ENCODE data around the gene KHDC1. TPM values are rescaled to one million over a fixed set of nuclear protein-coding genes. Genes with fewer than 3 reads are reported as not detected.
A peak's percentile ranks its signal among the peaks of the same experiment; 100 is the strongest.
"Not testable (repeated sequence)": the region's sequence is repeated elsewhere in the genome, so short reads cannot be mapped to it uniquely, and the experiment has no call there.

The KHDC1 gene
- total RNA-seq = under 1 TPM in 2 of 4 donors, not detected in 2; 0.13 to 0.34 TPM

GRCh38 chr6:73262671-73263569 lies at the start of gene KHDC1:
TSS of gene KHDC1 (minus strand) at chr6:73263196. CDS start at chr6:73242517, 20,679 bp downstream.
- 1% methylated on average over 19 to 49 of the region's 63 CpGs for WGBS, 2 donors
- DNase-seq (ENCODE audit: low spot score in 2 of 2) = peak in 1 of 2 donors; percentile 86
- peak within 1 kb of the TSS; percentile 56 for H3K4me3 ChIP-seq (ENCODE audit: low read depth, poor library complexity, severe bottlenecking)
- TF ChIP-seq POLR2A (IDR thresholded peaks at IDR 0.05) = no peak
- TF ChIP-seq, protein P1, sequence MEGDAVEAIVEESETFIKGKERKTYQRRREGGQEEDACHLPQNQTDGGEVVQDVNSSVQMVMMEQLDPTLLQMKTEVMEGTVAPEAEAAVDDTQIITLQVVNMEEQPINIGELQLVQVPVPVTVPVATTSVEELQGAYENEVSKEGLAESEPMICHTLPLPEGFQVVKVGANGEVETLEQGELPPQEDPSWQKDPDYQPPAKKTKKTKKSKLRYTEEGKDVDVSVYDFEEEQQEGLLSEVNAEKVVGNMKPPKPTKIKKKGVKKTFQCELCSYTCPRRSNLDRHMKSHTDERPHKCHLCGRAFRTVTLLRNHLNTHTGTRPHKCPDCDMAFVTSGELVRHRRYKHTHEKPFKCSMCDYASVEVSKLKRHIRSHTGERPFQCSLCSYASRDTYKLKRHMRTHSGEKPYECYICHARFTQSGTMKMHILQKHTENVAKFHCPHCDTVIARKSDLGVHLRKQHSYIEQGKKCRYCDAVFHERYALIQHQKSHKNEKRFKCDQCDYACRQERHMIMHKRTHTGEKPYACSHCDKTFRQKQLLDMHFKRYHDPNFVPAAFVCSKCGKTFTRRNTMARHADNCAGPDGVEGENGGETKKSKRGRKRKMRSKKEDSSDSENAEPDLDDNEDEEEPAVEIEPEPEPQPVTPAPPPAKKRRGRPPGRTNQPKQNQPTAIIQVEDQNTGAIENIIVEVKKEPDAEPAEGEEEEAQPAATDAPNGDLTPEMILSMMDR (IDR thresholded peaks at IDR 0.05) = no peak
- intact Hi-C loops (cut with DNase I; ENCODE audit: low total_unique reads) = no loop called here

DNA sequence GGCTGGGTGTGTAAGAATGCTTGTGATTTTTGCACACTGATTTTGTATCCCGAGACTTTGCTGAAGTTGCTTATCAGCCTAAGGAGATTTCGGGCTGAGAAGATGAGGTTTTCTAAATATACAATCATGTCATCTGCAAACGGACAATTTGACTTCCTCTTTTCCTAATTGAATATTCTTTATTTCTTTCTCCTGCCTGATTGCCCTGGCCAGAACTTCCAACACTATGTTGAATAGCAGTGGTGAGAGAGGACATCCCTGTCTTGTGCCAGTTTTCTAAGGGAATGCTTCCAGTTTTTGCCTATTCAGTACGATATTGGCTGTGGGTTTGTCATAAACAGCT lies 47.5 kb upstream of the KHDC1 start:
- WGBS, 2 donors = 5 to 13% methylated on average over 4 of the region's 4 CpGs
- peak overlapping the region; percentile 31 for H3K4me3 ChIP-seq (ENCODE audit: low read depth, poor library complexity, severe bottlenecking)
- intact Hi-C loops (cut with DNase I; ENCODE audit: low total_unique reads); DNase-seq (ENCODE audit: low spot score in 2 of 2): not testable (repeated sequence)

DNA sequence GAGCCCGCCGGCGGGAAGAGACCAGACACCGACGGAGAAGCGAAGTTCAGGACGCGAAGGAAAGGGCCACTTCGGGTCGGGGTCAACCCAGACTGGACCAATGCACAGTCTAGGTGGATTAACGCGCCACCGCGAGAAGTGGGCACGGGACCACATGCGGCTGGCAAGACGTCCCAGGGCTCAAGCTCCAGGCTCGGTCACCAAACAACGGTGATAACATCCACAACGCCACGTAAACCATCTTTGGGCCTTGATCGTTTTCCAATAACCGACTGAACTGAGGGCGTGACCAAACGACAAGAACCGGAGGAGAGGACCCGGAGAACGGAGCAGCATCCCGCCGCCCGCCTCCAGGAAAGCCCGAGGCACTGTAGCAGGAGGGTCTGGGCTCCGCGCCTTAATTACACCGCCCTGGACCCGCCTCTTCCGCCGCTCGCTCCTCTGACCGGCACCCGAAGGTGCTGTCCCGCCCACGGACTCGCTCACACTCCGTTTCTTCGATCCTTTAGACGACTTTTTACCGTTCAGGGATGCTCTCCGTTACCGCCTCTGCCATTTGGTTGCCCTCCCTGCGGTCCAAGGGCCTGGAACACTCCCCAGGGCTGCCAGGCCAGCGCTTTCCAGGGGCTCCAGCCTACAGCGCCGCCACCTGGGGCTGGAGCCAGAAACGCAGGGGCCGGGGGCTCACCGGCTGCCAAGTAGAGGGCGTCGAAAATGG lies 46.9 kb upstream of the KHDC1 start:
- TF ChIP-seq POLR2A (IDR thresholded peaks at IDR 0.05) = no peak
- TF ChIP-seq, protein P1 (IDR thresholded peaks at IDR 0.05) = no peak
- intact Hi-C loops (cut with DNase I; ENCODE audit: low total_unique reads) = no loop called here
- no peak for DNase-seq (ENCODE audit: low spot score in 2 of 2)
- peak overlapping the region; percentile 31 for H3K4me3 ChIP-seq (ENCODE audit: low read depth, poor library complexity, severe bottlenecking)
- WGBS, 2 donors = 0 to 1% methylated on average over 42 to 59 of the region's 59 CpGs

DNA sequence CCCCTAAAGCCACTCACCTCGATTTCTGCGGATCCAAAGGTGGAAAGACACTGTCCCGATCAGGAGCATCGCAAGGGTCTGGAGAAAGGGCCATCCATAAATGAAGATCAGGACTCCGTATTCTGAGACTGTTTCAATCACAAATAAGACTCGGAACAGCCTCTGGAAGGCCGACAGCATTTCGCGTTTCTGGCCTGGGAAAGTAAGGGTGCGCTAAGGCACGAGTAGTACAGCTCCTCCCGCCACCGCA lies 46.5 kb upstream of the KHDC1 start:
- 10 to 12% methylated on average over 13 of the region's 13 CpGs for WGBS, 2 donors
- no peak for TF ChIP-seq POLR2A (IDR thresholded peaks at IDR 0.05)
- TF ChIP-seq, protein P1 (IDR thresholded peaks at IDR 0.05) = no peak
- intact Hi-C loops (cut with DNase I; ENCODE audit: low total_unique reads) = no loop called here
- no peak for DNase-seq (ENCODE audit: low spot score in 2 of 2)
- peak overlapping the region; percentile 31 for H3K4me3 ChIP-seq (ENCODE audit: low read depth, poor library complexity, severe bottlenecking)

DNA sequence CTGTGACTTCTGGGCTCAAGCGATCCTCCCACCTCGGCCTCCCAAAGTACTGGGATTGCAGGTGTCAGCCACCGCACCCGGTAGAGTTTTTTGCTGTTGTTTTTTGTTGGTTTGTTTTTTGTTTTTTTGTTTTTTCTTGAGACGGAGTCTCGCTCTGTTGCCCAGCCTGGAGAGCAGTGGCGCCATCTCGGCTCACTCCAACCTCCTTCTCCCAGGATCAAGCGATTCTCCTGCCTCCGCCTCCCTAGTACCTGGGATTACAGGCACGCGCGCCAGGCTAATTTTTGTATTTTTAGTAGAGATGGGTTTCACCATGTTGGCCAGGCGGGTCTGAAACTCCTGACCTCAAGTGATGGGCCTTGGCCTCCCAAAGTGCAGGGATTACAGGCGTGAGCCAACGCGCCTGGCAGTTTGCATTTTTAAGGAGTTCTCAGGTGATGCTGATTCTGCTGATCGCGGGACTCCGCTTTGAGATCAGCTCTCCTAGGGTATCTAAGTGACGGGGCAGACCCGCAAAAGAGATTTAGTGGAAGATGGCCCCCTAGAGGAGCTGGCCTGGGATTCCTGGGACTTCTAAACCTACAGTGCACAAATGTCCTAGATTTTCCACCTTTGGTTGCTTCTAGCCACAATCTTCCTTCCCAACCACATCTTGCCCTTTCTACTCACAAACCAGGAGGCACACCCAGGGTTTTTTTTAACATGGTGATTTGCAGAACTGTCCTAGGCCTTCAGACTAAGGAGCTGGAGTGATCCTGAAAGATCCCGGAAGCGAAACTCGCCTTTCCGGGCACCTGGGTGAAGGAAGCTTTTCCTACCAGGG lies 45.9 kb upstream of the KHDC1 start:
- DNase-seq (ENCODE audit: low spot score in 2 of 2) = no peak
- intact Hi-C loops (cut with DNase I; ENCODE audit: low total_unique reads) = no loop called here
- TF ChIP-seq, protein P1 (IDR thresholded peaks at IDR 0.05) = no peak
- TF ChIP-seq POLR2A (IDR thresholded peaks at IDR 0.05) = no peak
- H3K4me3 ChIP-seq (ENCODE audit: low read depth, poor library complexity, severe bottlenecking) = no peak overlapping the region
- WGBS, 2 donors = 85 to 87% methylated on average over 26 of the region's 26 CpGs

GRCh38 chr6:73303773-73304172 lies 40.8 kb upstream of the KHDC1 start:
- DNase-seq (ENCODE audit: low spot score in 2 of 2); intact Hi-C loops (cut with DNase I; ENCODE audit: low total_unique reads); H3K4me3 ChIP-seq (ENCODE audit: low read depth, poor library complexity, severe bottlenecking): not testable (repeated sequence)
- 86 to 87% methylated on average over 7 of the region's 7 CpGs for WGBS, 2 donors

Measured in lower leg skin (tissue), 4 donors.